Nephron progenitor cell (in vitro differentiated cells): ENCODE measurements around the gene GTF2F2.
A peak's percentile ranks its signal among the peaks of the same experiment; 100 is the strongest.

Source experiments
- DNase-seq: peaks from one replicate; pipeline ENCODE4 v3.0.0; 2021
- H3K27ac Mint-ChIP-seq: 2 replicates; pipeline ENCODE4 v1.8.0; 2021; ENCODE audit warnings: mild to moderate bottlenecking, moderate library complexity, mixed read lengths
- H3K27me3 Mint-ChIP-seq: 2 replicates; pipeline ENCODE4 v1.8.0; 2021; ENCODE audit warnings: mild to moderate bottlenecking, low read depth, mixed read lengths; ENCODE audit not compliant: poor library complexity
- H3K36me3 Mint-ChIP-seq: 2 replicates; pipeline ENCODE4 v1.8.0; 2021; ENCODE audit warnings: low read depth, mixed read lengths
- H3K4me1 Mint-ChIP-seq: 2 replicates; pipeline ENCODE4 v1.8.0; 2021; ENCODE audit warnings: mixed read lengths
- H3K4me3 Mint-ChIP-seq: 2 replicates; pipeline ENCODE4 v1.8.0; 2021; ENCODE audit warnings: mild to moderate bottlenecking, moderate library complexity, mixed read lengths
- H3K9me3 Mint-ChIP-seq: 2 replicates; pipeline ENCODE4 v1.8.0; 2021; ENCODE audit warnings: mild to moderate bottlenecking, moderate library complexity, mixed read lengths
- CTCF ChIP-seq: fragments of 200-600 bp; sonication (generic); IDR thresholded peaks from 2 replicates; pipeline ENCODE4 v1.5.0; 2021; ENCODE audit warnings: antibody characterized with exemption

The GTF2F2 gene

GRCh38 chr13:45206340-45206739, 86.0 kb downstream of the GTF2F2 start:
- no peaks in the 10 kb centered on the region for H3K27me3 Mint-ChIP-seq
- no peak overlapping the region for H3K4me3 Mint-ChIP-seq
- H3K36me3 Mint-ChIP-seq = peaks cover 47% of the 10 kb centered on the region
- no peak overlapping the region for H3K27ac Mint-ChIP-seq
- H3K4me1 Mint-ChIP-seq = no peaks in the 10 kb centered on the region
- no peaks in the 10 kb centered on the region for H3K9me3 Mint-ChIP-seq
- TF ChIP-seq CTCF = no peak
- no peak for DNase-seq

GRCh38 chr13:45207319-45207718, 87.0 kb downstream of the GTF2F2 start:
- no peak for DNase-seq
- H3K27me3 Mint-ChIP-seq = no peaks in the 10 kb centered on the region
- H3K4me3 Mint-ChIP-seq = no peak overlapping the region

GRCh38 chr13:45208132-45208531, 87.8 kb downstream of the GTF2F2 start:
- no peaks in the 10 kb centered on the region for H3K9me3 Mint-ChIP-seq
- TF ChIP-seq CTCF = no peak
- DNase-seq = no peak
- no peaks in the 10 kb centered on the region for H3K4me1 Mint-ChIP-seq
- no peak overlapping the region for H3K4me3 Mint-ChIP-seq
- no peak overlapping the region for H3K27ac Mint-ChIP-seq
- H3K36me3 Mint-ChIP-seq = peaks cover 41% of the 10 kb centered on the region
- no peaks in the 10 kb centered on the region for H3K27me3 Mint-ChIP-seq

More at GRCh38 chr13:45207319-45207718, 87.0 kb downstream of the GTF2F2 start:
- Mint-ChIP-seq H3K27ac (no peak overlapping the region), H3K9me3 (no peaks in the 10 kb centered on the region), H3K36me3 (peaks cover 42% of the 10 kb centered on the region), H3K4me1 (no peaks in the 10 kb centered on the region)
- no peak for TF ChIP-seq CTCF

- Mint-ChIP-seq H3K4me3 (no peak overlapping the region), H3K4me1 (no peaks in the 10 kb centered on the region), H3K27ac (peak overlapping the region; percentile 7), H3K36me3 (peaks cover 42% of the 10 kb centered on the region), H3K9me3 (no peaks in the 10 kb centered on the region), H3K27me3 (no peaks in the 10 kb centered on the region)
- no peak for TF ChIP-seq CTCF
- no peak for DNase-seq
Measured at GRCh38 chr13:45209229-45209628, 88.9 kb downstream of the GTF2F2 start.

GRCh38 chr13:45215392-45216077, 95.2 kb downstream of the GTF2F2 start:
- Mint-ChIP-seq H3K27ac (peak overlapping the region; percentile 92), H3K27me3 (peaks cover 2% of the 10 kb centered on the region), H3K4me1 (peaks cover 31% of the 10 kb centered on the region), H3K9me3 (no peaks in the 10 kb centered on the region), H3K36me3 (peaks cover 38% of the 10 kb centered on the region), H3K4me3 (peak overlapping the region; percentile 31)
- TF ChIP-seq CTCF = no peak
- DNase-seq = no peak

- Mint-ChIP-seq H3K4me3 (peak overlapping the region; percentile 31), H3K36me3 (peaks cover 36% of the 10 kb centered on the region), H3K9me3 (no peaks in the 10 kb centered on the region), H3K27me3 (peaks cover 2% of the 10 kb centered on the region), H3K4me1 (peaks cover 31% of the 10 kb centered on the region), H3K27ac (peak overlapping the region; percentile 92)
- no peak for TF ChIP-seq CTCF
- DNase-seq = no peak
Measured at GRCh38 chr13:45216193-45216592, 95.9 kb downstream of the GTF2F2 start.
